ENCODE measurements around the gene UBE2Q2.

- TF ChIP-seq CTCF (conservative IDR thresholded peaks at IDR 0.05; ENCODE audit: low read depth, low read length), result no peak
- peak; percentile 23; the same call in 1 of the 2 replicates for TF ChIP-seq MAFK (IDR thresholded peaks at IDR 0.05; ENCODE audit: low read depth, low read length)
- TF ChIP-seq POLR2A (IDR thresholded peaks at IDR 0.05; ENCODE audit: low read depth, low read length), result no peak
- no peak for TF ChIP-seq RAD21 (IDR thresholded peaks at IDR 0.05; ENCODE audit: low read length)
- no peak for TF ChIP-seq FOS (IDR thresholded peaks at IDR 0.05; ENCODE audit: low read depth, low read length)
- no peak for TF ChIP-seq SMC3 (IDR thresholded peaks at IDR 0.05; ENCODE audit: low read depth, low read length)
- TF ChIP-seq NFE2L2 (IDR thresholded peaks at IDR 0.05; ENCODE audit: low read depth, low read length), result peak; percentile 41
- TF ChIP-seq CEBPB (IDR thresholded peaks at IDR 0.05; ENCODE audit: low read depth, low read length), result no peak
- no peak for TF ChIP-seq RCOR1 (IDR thresholded peaks at IDR 0.05; ENCODE audit: insufficient replicate concordance, low read length)
- no peak for TF ChIP-seq RFX5 (IDR thresholded peaks at IDR 0.05; ENCODE audit: low read depth, low read length)
- TF ChIP-seq MXI1 (IDR thresholded peaks at IDR 0.05; ENCODE audit: borderline replicate concordance, low read depth, low read length), result no peak
- no peak for TF ChIP-seq MAZ (IDR thresholded peaks at IDR 0.05; ENCODE audit: borderline replicate concordance, low read depth, low read length)
- TF ChIP-seq CHD1 (IDR thresholded peaks at IDR 0.05; ENCODE audit: low read depth, low read length), result no peak
Measured at GRCh38 chr15:75947092-75947491, 103.8 kb downstream of the UBE2Q2 start.
